Activated CD4-positive, alpha-beta T cell treated with anti-CD3 and anti-CD28 coated beads for 1 hour (primary cell): ENCODE data around the gene DNPH1.

Experiments used
- DNase-seq: peaks from one replicate; pipeline ENCODE4 v3.0.0-alpha.2; 2020

DNPH1 gene, protein sequence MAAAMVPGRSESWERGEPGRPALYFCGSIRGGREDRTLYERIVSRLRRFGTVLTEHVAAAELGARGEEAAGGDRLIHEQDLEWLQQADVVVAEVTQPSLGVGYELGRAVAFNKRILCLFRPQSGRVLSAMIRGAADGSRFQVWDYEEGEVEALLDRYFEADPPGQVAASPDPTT

DNA sequence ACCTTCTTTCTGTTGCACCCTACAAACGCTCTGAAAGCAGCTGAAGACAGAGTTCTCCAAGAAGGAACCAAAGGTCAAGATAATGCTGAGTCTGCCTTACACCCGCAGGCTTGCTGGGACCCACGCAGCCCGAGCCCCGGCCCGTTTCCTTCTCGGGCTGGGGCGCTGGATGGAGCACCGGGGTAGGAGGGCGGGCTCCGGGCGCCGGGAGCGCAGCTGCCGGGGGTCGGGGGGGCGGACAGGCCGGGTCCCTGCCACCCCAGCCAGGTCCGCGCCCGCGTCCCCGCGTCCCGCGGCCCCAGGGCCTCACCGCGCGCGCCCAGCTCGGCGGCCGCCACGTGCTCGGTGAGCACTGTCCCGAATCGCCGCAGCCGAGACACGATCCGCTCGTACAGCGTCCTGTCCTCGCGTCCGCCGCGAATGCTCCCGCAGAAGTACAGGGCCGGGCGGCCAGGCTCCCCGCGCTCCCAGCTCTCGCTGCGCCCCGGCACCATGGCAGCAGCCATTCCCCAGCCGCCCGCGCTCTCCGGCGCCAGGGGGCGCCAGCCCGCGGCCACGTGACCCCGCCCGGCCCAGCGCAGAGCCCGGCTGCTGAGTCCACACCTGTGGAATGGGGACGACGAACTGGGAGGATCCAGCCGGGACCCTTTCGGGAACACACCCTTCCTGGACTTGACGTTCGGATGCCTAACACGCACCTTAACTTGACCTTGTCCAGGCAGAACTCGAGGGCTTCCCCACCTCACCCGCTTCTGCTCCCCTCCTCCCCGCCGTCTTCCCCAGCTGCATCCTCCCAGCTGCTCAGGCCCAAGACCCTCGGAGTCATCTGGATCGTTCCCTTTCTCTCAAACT lies at the start of gene DNPH1:
Gene DNPH1 (minus strand): TSS at position 531 of the 852 bp plus-strand sequence. CDS start 25 bp downstream, at position 506.
- peak; percentile 70 for DNase-seq

DNA sequence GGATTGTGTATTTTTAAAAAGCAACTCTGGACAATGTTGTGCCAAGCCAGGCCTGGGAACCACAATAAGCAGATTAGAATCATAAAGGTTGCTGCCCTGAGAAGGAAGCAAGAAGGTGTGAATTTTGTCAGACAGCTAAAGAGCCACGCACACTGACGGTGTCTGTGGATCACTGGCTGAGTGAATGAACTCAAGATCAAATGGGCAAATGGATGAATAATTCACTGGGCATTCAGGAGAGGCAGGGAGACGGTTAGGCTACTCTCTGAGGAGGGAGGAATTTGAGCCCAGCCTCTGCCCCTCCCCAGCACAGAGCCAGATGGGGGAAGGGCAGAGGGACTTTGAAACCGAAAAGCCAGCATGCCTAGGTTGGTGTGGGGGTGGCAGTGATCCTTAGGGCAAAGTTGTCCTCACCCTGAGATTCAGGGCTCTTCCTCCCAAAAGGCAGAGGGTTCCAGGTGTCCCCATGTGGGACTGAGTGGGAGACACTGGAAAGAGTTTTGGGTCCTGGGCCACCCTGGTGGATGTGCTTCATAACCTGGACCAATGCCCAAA lies 49.3 kb upstream of the DNPH1 start:
- DNase-seq, result no peak

DNA sequence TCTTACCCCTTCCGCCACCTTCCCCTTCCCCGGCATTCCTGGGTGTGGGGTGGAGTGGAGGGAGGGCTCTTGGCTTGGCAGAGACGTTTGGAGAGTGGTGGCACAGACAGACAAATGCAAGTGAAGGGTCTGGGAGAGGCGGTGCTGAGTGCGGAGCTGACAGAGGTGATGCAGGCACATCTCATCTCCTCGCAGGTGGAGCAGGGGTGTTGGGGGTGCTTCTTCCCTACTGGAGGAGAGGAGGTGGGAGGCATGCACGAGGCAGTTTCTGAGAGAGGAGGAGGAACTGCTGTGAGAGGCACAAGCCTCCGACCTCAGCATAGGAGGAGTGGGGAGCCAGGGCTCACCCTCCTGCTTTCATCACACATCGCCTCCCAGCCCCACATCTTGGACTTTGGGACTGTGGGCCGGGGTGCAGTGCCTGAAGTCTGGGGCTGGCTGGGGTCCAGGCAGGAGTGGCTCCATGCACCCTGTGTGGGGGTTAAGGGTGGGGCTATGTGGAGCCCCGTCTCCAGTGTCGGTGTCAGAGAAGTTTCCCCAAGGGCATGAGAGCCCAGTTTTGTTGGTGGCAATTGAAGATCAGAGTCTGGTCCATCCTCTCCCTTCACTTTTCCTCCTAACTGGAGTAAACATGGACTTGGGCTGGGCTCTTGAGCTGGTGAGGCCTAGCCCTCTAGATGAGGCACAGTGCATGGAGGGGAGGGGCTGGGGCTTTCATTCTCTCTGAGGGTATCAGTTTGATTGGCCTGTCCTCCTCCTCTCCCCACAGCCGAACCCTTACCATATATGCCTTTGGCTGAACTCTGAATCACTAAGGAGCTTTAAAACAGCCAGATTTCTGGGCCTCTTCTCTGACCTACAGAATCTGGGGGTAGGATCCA lies 48.6 kb upstream of the DNPH1 start:
- no peak for DNase-seq

DNA sequence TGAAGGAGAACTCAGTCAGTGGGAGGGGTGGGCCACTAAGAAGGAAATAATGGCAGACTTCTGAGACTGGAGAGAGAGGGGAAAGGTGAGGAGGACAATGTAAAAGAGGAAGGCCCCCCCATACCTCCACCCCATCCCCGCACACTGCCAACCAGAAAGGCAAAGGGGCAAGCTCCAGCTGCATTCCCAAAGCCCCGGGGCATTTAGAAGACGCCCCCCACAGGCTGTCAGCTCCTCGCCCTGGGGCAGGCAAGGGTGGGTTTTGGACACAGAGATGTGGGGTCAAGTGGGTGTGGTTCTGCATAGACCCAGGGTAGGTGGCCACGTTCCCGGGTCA lies 48.0 kb upstream of the DNPH1 start:
- no peak for DNase-seq

DNA sequence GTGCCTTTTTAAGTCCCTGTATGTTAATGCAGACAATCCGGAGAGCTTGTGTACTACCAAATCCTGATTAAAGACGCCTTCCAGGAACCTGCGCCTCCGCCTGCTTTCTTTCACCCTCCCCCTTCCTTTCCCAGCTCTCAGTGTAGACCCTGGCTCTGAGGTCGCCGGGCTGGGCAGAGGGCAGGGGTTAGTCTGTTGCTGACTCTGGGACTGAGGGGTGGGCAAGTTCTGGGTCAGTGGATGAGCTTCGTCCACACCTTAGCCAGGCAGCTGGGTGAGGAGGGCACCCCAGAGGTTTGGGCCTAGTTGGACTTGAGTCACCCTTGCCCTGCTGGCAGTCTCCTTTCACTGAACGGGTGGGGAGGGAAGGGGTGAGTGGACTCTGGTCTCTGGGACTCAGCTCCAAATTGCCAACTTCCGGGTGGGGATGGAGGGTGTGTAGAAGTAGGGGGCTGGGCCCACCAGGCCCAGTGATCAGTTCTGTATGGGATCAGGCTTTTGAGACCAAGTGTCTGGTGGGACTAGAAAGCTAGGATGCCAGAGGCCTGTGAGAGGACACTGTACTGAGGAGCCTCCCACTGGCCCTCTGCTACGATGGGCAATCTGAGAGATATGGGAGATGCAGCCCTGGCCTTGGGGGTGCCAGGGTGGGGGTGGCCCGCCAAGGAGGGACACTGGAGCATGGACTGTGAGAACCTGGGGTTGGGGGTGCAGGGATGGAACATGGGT lies 47.5 kb upstream of the DNPH1 start:
- DNase-seq, result no peak

DNA sequence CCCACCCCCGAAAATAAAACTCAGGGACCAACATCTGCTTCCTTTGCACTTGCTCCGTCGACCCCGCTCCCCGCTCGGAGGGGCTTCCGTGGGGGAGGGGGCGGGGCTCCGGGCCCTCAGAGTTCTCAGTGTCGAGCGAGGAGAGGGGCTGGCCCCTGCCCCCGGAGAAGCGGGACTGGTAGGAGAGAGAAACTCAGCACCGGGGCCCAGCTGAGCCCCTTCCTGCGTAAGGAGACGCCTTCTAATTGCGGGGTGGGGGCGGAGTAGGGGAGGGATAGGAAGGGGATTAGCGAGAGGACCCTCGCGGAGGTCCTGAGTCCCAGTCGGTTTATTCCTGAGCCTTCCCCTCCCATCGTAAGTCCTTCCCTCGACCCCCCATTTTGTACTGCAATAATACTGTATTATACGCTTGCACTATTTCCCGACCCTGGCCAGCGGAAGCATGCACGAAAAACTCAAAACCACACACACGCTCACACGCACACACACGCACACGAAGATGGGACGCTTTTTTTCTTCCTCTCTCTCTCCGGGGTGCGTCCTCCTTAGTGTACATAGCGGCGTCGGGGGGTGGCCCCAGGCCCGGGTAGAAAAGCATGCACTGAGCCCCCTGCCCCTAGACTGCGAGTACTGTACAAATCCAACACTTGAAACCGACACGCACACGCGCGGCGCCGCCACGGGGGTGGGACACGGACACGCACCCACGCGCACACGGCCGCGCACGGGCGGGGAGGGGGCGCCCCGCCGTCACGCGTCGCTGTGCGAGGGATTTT lies 46.7 kb upstream of the DNPH1 start:
- DNase-seq, result peak; percentile 20

DNA sequence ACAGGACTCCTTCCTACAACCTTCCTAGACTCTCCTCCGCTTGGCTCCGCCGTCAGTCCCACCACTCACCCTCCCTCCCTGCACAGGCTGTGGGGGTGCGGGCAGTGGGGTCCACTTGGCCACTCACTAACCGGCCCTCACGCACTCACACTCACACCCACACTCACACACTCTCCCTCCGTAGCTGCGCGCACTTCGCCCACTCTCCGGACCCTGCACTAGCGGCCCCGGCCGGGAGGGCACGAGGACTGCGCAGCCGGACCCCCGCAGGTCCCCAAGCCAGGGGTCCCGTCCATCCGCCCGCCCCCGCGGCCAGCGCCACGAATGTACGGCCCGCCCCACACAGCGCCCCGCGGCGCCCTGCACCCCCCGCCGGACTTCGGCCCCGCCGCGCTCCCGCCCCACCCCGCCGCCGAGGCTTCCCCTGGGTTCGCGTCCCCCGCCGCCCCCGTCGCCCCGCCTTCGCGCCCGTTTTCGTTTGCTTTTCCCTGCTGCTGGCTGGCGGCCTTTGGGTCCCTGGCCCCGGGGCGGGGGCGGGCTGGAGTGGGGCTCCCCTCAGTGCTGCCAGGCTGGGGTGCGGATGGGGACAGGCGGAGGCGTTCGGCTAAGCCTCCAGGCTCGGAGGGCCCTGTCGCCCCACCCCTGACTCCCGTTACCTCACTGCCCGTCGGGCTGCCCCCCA lies 45.8 kb upstream of the DNPH1 start:
- peak; percentile 17 for DNase-seq

DNA sequence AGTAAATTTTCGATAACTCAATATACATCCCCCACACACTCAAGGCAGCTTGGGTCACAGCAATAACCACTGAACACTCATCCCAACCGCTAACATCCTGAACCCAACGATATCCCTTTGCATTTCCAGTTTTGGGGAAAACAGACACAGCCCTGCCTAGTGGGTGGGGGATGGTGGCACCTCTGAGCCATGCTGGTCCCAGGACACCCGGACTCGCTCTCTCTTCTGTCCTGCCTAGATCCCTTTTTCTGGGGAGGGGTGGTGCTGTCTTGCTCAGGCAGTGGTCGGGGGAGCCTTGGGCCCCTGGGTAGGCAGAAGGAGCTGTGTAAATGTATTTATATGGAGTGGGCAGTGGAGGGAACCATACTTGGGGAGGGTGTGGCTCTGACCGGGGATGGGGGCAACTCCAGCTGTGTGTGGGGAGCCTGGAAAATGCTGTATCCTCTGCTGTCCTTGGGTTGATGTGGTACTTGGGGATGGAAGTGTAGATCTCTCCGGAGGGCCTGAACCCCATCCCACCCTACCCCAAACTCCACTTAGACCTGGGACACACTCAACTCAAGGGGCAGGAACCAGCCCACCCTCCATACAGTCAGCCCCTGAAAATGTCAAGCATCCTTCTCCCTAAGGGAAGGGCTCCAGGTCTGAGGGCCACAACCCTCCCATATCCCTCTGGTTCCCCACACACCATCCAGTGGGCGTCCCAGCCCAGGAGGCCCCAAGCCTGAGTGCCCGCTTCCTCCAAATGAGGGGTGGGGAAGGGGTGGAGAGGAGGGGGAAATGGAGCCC lies 45.0 kb upstream of the DNPH1 start:
- no peak for DNase-seq

DNA sequence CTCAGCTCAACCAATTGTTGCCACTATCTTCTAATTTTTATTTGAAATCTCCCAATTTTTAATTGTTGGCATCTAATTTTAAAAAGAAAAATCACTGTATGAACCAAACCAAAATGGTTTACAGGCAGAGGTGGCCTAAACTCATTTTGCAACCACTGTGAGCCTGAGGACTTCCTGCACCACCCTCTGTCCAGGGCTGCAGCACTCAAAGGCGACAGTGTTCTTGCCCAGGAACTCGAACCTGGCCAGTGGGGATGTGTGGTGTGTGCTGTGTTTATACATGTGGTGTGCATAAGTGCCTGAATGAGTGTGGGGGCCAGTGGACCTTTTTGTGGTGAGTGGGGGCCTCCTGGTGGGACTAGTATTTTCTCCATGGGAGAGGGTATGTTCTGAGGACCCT lies 44.4 kb upstream of the DNPH1 start:
- no peak for DNase-seq

DNA sequence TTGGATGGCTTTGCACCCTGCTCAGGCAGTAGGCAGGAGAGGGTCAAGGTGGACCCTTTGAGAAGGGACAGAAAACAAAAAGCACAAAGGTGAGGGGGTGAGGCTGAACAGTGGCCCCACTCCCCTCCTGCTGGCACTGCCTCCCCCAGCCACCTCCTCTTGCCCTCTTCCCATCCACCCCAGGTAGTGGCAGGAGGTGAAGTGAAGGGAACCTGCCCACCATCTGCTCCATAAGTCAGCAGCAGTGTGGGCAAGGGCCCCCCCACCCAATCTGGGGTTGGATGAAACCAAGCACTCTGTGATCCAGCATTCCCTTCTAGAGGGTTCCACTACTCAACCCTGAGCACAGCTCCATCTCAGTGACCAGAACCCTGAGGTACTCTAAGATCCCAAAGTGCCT lies 42.7 kb upstream of the DNPH1 start:
- DNase-seq, result no peak

DNA sequence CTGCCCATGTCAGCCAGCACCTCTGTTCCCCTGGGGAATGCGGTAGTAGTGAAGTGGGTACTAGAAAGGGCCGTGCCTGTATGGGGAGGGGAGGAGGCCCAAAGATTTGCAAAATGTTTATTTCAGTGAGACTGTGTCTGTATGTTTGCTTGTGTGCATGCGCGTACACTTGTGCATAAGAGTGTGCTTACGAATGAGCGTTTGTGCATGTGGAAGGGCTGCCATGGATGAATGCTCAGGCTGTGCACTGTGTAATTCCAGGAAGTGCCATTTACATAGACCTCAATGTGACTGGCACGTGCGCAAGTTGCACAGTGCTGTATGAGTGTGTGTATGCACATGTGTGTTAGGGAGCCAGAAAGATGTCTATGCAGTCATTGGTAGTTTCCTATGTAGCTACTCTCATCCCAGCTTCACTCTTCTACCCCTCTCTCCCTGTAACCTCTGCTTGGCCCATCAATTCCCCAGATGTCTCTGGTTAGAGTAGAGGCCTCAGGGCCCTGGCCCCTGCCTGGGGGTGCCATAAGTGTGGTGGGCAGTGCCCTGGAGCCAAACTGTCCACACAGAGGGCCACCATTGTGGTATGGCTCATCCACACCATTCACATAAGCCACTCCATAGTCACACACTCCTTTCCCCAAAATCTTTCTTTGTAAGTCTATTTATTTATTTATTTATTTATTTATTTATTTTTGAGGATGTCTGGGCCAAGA lies 42.0 kb upstream of the DNPH1 start:
- no peak for DNase-seq

DNA sequence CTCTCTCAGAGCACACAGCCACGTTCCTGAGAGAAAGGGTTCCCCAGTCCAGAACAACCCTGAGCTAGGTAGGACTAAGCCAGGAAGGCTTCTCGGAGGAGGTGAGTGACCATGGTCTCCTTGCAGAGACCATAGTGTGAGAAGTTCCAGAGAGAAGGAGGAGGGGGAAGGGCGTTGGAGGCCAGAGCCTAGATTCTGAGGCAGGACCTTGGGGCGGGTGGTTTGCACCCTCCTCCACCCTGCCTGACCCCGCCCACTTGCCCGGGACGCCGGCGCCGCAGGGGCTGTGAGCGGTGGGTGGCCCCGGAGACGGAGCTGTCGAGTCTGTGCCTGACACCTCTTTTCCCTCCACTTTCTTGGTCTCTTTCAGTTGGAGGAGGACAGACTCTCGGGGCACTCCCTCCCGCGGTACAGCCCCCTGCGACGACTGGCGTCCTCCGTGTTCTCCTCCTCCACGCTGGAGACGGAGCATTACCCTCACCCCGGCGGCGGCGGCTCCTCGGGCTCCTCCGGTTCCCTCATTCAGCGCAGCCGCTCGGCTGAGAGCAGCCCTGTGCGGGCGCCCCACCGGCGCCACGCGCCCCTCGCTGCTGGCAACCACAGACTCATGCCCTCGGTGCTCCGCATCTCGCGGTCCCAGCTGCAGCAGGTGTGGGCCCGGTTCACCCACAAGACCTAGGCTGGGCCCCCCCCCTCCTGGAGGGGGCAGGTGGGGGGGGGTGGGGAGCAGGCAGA lies 40.2 kb upstream of the DNPH1 start:
- peak; percentile 25 for DNase-seq

DNA sequence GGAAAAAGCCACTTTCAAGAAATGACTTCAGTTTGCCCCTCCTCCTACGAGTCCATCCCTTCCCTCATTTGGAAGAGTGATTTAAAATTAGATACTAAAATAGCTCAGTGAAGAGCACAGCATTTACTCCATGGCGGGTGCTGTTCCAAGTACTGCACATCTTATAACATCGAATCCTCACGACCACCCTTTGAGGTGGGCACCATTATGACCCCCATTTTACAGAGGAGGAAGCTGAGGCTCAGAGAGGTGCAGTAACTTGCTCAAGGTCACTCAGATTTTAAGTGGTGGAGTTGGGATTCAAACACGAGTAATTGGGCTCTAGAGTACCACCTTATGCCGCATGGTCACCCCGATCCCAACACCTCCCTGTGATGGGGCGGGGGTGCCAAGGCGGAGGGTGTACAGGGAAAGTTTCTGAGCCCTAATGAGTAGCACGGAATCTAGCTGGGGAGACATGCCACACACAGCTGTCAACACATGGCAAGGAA lies 39.5 kb upstream of the DNPH1 start:
- DNase-seq, result no peak

DNA sequence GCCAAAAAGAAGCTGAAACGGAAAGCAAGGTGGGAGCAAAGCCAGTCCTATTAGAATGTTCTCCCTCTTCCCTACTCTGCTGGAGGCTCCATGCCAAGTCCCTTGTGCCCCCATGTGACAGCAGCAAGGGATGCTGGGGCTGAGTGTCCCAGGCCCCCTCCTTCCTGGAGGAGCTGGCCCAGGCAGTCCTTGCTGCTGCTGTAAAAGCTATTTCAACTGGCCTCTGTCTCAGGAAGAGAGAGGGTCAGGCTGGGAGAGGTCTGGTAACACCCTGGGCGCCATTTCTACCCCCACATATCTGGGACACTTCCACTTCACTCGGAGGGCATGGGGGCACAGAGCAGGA lies 39.0 kb upstream of the DNPH1 start:
- no peak for DNase-seq

DNA sequence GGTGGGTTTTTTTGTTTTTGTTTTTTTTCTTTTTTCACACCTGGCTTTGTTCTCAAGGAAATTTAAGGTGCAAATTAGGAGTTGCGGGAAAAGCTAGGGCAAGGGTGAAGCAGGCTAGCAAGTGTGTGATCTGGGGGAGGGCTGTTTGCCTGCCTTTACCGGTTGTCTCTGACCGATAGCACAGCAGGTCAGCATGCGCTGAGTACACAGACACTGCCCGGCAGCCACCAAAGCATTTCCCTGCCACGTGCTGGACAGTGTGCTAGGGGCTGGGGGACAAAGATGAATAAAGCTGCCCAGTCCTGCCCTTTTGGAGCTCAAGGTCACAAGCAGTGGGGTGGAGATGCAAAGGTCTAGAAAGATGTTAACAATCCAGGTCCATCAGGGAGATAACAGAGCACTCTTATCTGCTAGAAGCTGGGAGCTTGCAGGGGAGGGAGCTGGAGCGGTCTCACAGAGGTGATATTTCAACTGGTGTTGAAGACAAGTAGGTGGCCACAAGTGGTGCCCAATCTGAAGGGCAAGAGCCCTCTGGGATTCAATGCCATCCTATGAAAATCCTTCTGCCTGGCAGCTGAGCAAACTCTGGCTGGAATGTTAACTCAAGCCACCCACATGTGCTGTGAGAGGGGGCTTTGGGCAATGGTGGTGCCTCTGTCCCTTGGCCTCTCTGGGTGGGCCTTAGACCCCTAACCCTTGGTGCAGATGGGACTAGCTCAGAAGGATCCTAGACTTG lies 38.5 kb upstream of the DNPH1 start:
- DNase-seq, result no peak

DNA sequence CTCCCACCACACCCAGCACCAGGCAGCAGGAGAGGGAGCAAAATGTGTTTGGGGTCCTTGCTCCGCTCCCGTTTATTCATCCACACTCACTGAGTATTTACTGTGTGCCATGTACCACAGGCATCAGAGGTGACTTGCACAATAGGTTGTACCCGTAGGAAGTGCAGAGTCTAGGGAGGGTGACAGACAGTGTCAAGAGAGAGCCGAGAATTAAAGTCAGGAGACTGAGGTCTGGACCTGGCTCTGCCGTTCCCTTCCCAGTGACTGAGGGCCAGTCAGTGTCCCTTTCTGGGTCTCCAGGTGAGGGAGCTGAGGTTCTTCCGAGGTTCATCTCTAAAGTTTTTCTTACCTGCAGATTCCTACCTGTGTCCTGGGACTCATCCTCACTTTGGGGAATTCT lies 36.3 kb upstream of the DNPH1 start:
- DNase-seq, result no peak

DNA sequence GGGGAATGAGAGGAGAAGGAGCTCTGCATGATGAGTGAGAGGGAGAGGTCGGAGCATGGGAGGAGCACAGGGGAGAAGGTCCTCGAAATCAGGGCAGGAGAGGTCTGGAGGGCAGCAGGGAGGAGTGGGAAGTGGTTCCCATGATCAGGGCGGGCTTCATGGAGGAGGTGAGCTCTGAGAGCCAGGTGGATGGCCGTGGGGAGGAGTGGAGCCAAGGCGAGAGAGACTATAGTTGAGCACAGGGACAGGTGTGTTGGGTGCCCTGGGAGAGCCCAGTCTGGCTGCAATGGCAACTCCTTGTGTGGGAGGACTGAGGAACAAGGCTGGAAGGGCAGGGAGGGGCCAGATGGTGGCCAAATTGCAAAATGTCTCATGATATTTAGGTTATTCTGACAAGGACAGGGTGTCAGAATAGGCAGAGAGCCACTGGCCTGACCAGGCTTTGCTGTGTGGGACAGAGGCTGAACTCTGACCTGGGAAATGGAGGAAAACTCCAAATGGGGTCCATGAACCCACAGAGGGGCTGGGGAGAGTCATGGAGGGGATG lies 35.4 kb upstream of the DNPH1 start:
- DNase-seq, result no peak
